Testis (tissue), 3 donors: Measurements from ENCODE around the gene HES2. TPM values are rescaled to one million over a fixed set of nuclear protein-coding genes. Genes with fewer than 3 reads are reported as not detected.

ENCODE experiments used
- DNase-seq: peaks from one replicate; pipeline ENCODE4 v3.0.0-alpha.2; 2019
- H3K27ac ChIP-seq, 2 donors: fragments of 200-600 bp; sonication (generic); one replicate each; pipeline ENCODE4 v1.5.1; 2019
- H3K27me3 ChIP-seq: fragments of 200-600 bp; sonication (generic); one replicate; pipeline ENCODE4 v1.5.1; 2019
- H3K36me3 ChIP-seq: fragments of 200-600 bp; sonication (generic); one replicate; pipeline ENCODE4 v1.5.1; 2017; ENCODE audit warnings: low read depth; ENCODE audit errors: missing control alignments
- H3K4me1 ChIP-seq: fragments of 200-600 bp; sonication (generic); one replicate; pipeline ENCODE4 v1.5.1; 2019
- H3K4me3 ChIP-seq, 2 donors: fragments of 200-600 bp; sonication (generic); one replicate each; pipeline ENCODE4 v1.5.1; 2017 to 2019
- H3K9me3 ChIP-seq: fragments of 200-600 bp; sonication (generic); one replicate; pipeline ENCODE4 v1.5.1; 2017
- CTCF ChIP-seq, 3 experiments: fragments of 450-650 bp in 2 of 3; fragments of 200-600 bp in 1 of 3; sonication (generic) in 1 of 3; IDR thresholded peaks; one replicate each; pipeline ENCODE4 v1.5.1; 2016 to 2019; ENCODE audit warnings: antibody characterized with exemption in 3 of 3, mild to moderate bottlenecking in 2 of 3, moderate library complexity in 1 of 3
- POLR2A ChIP-seq: fragments of 450-650 bp; IDR thresholded peaks from one replicate; pipeline ENCODE4 v1.6.1; 2017; ENCODE audit warnings: antibody characterized with exemption, mild to moderate bottlenecking, moderate library complexity
- WGBS, 2 donors: methylation state at CpG; one replicate each; pipeline ENCODE4 v1.1.5; 2018; 5-methylcytosine and 5-hydroxymethylcytosine counted together
- intact Hi-C: fragments of 100-400 bp; cut with DNase I; formaldehyde crosslinking; loops from one replicate; pipeline ENCODE4 v1.15.1; 2023; ENCODE audit warnings: low total_unique reads
- polyA plus RNA-seq: library from polyadenylated mRNA; stranded (reverse); fragments of 350-450 nt; fragmentation: Illumina TruSeq; extraction: RNeasy Lipid Tissue Mini Kit (QIAGEN cat#74804); gene quantifications from one replicate; pipeline ENCODE4 v1.2.3, GENCODE V29; 2014; ENCODE audit warnings: low read depth, low replicate concordance; ENCODE audit not compliant: insufficient read depth
- total RNA-seq, 2 donors: library from RNA; depleted of rRNA; stranded (reverse); fragments of >200 nt; gene quantifications; one replicate each; pipeline ENCODE4 v1.2.3, GENCODE V29; 2016

Gene HES2
- total and polyA plus RNA-seq, 3 donors from 2014 or later: 2.4 to 5.0 (median 2.6) TPM

GRCh38 chr1:6420454-6421042 lies 829 bp upstream of the HES2 start:
- Histone ChIP-seq H3K27ac (no peak overlapping the region), H3K27me3 (no peaks in the 10 kb centered on the region), H3K9me3 (no peaks in the 10 kb centered on the region), H3K36me3 (no peaks in the 10 kb centered on the region), H3K4me1 (peaks cover 28% of the 10 kb centered on the region), H3K4me3 (peak overlapping the region; percentile 34 to 50)
- DNase-seq: no peak
- WGBS, 2 donors: 10 to 20% methylated on average over 4 to 42 of the region's 44 CpGs
- no peak for TF ChIP-seq CTCF (IDR thresholded peaks at IDR 0.05)
- TF ChIP-seq POLR2A: no peak
- intact Hi-C loops: no loop called here

GRCh38 chr1:6419397-6419803 lies 319 bp downstream of the HES2 start:
- intact Hi-C loops: no loop called here
- no peaks in the 10 kb centered on the region for H3K36me3 ChIP-seq
- no peak for DNase-seq
- peak overlapping the region; percentile 34 to 50 for H3K4me3 ChIP-seq
- TF ChIP-seq CTCF (IDR thresholded peaks at IDR 0.05): no peak
- no peak for TF ChIP-seq POLR2A
- 2 to 3% methylated on average over 6 to 26 of the region's 48 CpGs for WGBS, 2 donors
- H3K27me3 ChIP-seq: no peaks in the 10 kb centered on the region
- no peaks in the 10 kb centered on the region for H3K9me3 ChIP-seq
- H3K4me1 ChIP-seq: peaks cover 28% of the 10 kb centered on the region
- no peak overlapping the region for H3K27ac ChIP-seq

- 0 to 6% methylated on average over 2 to 68 of the region's 69 CpGs for WGBS, 2 donors
- DNase-seq: no peak
- H3K27ac ChIP-seq: no peak overlapping the region
- H3K27me3 ChIP-seq: no peaks in the 10 kb centered on the region
- H3K9me3 ChIP-seq: no peaks in the 10 kb centered on the region
- H3K4me3 ChIP-seq: peak overlapping the region; percentile 34 to 50
- TF ChIP-seq POLR2A: no peak
- TF ChIP-seq CTCF (IDR thresholded peaks at IDR 0.05): no peak
- H3K36me3 ChIP-seq: no peaks in the 10 kb centered on the region
- intact Hi-C loops: no loop called here
- peaks cover 25% of the 10 kb centered on the region for H3K4me1 ChIP-seq
Observed at GRCh38 chr1:6418668-6419396, 887 bp downstream of the HES2 start.

GRCh38 chr1:6417961-6418667 lies 1.6 kb downstream of the HES2 start:
- 43 to 61% methylated on average over 7 to 8 of the region's 8 CpGs for WGBS, 2 donors
- no peaks in the 10 kb centered on the region for H3K27me3 ChIP-seq

More at GRCh38 chr1:6417961-6418667, 1.6 kb downstream of the HES2 start:
- intact Hi-C loops: no loop called here
- TF ChIP-seq POLR2A: no peak
- no peak for TF ChIP-seq CTCF (IDR thresholded peaks at IDR 0.05)
- no peaks in the 10 kb centered on the region for H3K36me3 ChIP-seq
- peaks cover 18% of the 10 kb centered on the region for H3K4me1 ChIP-seq
- no peak overlapping the region for H3K4me3 ChIP-seq
- no peak for DNase-seq
- no peak overlapping the region for H3K27ac ChIP-seq
- H3K9me3 ChIP-seq: no peaks in the 10 kb centered on the region
